Effector CD4-positive, alpha-beta T cell (primary cell): Measurements from ENCODE around the gene SCN1B.

Experiments
- DNase-seq: peaks from one replicate; pipeline ENCODE4 v3.0.0-alpha.2; 2020

SCN1B gene

DNA sequence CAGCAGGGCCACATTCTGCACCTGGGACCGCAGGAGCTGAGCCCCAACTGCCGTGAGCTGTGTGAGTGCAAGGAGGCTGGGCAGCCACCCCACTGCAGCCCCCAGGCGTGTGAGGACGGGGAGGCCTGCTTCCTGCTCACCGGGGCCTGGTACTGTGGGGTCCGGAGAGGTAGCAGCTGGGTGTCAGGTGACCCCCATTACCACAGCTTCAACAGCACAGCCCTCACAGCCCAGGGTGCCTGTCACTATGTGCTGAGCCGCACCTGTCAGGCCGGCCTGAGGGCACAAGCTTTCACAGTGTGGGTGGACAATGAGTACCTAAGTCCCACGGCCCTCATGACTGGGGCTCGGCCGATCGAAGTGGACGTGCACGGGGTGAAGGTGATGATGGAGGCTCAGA lies 49.6 kb downstream of the SCN1B start:
- no peak for DNase-seq

GRCh38 chr19:35080613-35081170 lies 50.4 kb downstream of the SCN1B start:
- no peak for DNase-seq

GRCh38 chr19:35081201-35081600 lies 50.9 kb downstream of the SCN1B start:
- DNase-seq = no peak

GRCh38 chr19:35083691-35084508 lies 53.6 kb downstream of the SCN1B start:
- no peak for DNase-seq

- DNase-seq = no peak
These were observed 54.2 kb downstream of the SCN1B start for GRCh38 chr19:35084509-35084762.

- DNase-seq = no peak
These were observed 55.7 kb downstream of the SCN1B start for GRCh38 chr19:35085947-35086346.

- DNase-seq = no peak
These were observed 56.2 kb downstream of the SCN1B start for GRCh38 chr19:35086455-35086854.

GRCh38 chr19:35087393-35087792 lies 57.1 kb downstream of the SCN1B start:
- DNase-seq = no peak

GRCh38 chr19:35088131-35088913 lies 58.1 kb downstream of the SCN1B start:
- DNase-seq = no peak

GRCh38 chr19:35089554-35089953 lies 59.3 kb downstream of the SCN1B start:
- DNase-seq = no peak
